NCI-H2196 treated with DMSO at 0.1 percent for 48 hours (cell line): Measurements from ENCODE around the gene TTC28.
"Not testable (repeated sequence)": the region's sequence is repeated elsewhere in the genome, so short reads cannot be mapped to it uniquely, and the experiment has no call there.

Experiments used
- DNase-seq: peaks from one replicate; lab custom pipeline; 2025; ENCODE audit not compliant: unreplicated experiment; lab: John Stamatoyannopoulos, UW

TTC28 gene

GRCh38 chr22:28063656-28064055, 616.0 kb downstream of the TTC28 start:
- no peak for DNase-seq

- DNase-seq: not testable (repeated sequence)
These were observed 619.0 kb downstream of the TTC28 start for GRCh38 chr22:28060594-28060993.

GRCh38 chr22:28058036-28058435, 621.6 kb downstream of the TTC28 start:
- DNase-seq: no peak

- DNase-seq: no peak
These were observed 624.8 kb downstream of the TTC28 start for GRCh38 chr22:28054819-28055208.

GRCh38 chr22:28053896-28054818, 625.5 kb downstream of the TTC28 start:
- DNase-seq: no peak

GRCh38 chr22:28052825-28053269, 626.8 kb downstream of the TTC28 start:
- no peak for DNase-seq

GRCh38 chr22:28051787-28052356, 627.8 kb downstream of the TTC28 start:
- DNase-seq: no peak

- no peak for DNase-seq
These were observed 628.4 kb downstream of the TTC28 start for GRCh38 chr22:28051091-28051786.

GRCh38 chr22:28048529-28048928, 631.1 kb downstream of the TTC28 start:
- no peak for DNase-seq

- DNase-seq: no peak
These were observed 631.9 kb downstream of the TTC28 start for GRCh38 chr22:28047740-28048139.

- DNase-seq: no peak
These were observed 633.5 kb downstream of the TTC28 start for GRCh38 chr22:28046100-28046499.

GRCh38 chr22:28044546-28045173, 635.0 kb downstream of the TTC28 start:
- DNase-seq: no peak

- no peak for DNase-seq
These were observed 636.4 kb downstream of the TTC28 start for GRCh38 chr22:28043266-28043665.

- peak; percentile 51 for DNase-seq
These were observed 644.8 kb downstream of the TTC28 start for GRCh38 chr22:28034760-28035401.

GRCh38 chr22:28034145-28034759, 645.4 kb downstream of the TTC28 start:
- DNase-seq: no peak

- DNase-seq: no peak
These were observed 646.8 kb downstream of the TTC28 start for GRCh38 chr22:28032861-28033260.

GRCh38 chr22:28031383-28031922, 648.2 kb downstream of the TTC28 start:
- DNase-seq: no peak

GRCh38 chr22:28030473-28030872, 649.2 kb downstream of the TTC28 start:
- DNase-seq: no peak

- no peak for DNase-seq
These were observed 649.7 kb downstream of the TTC28 start for GRCh38 chr22:28029956-28030355.
